HG03354 (cell line): ENCODE results near the gene CRY2.
A peak's percentile ranks its signal among the peaks of the same experiment; 100 is the strongest.
"Not testable (repeated sequence)": the region's sequence is repeated elsewhere in the genome, so short reads cannot be mapped to it uniquely, and the experiment has no call there.

Experiments
- ATAC-seq: cut with Tn5 transposase; IDR thresholded peaks from one replicate; pipeline ENCODE4 v1.9.1; 2021; ENCODE audit warnings: mild to moderate bottlenecking; ENCODE audit not compliant: unreplicated experiment, poor library complexity, severe bottlenecking

The CRY2 gene

GRCh38 chr11:45846974-45847910, at the start of gene CRY2:
CRY2 (plus strand) TSS chr11:45847475; CDS start chr11:45847491, 16 bp downstream.
- peak; percentile 90 for ATAC-seq

GRCh38 chr11:45798793-45799441, 48.4 kb upstream of the CRY2 start:
- ATAC-seq: no peak

DNA sequence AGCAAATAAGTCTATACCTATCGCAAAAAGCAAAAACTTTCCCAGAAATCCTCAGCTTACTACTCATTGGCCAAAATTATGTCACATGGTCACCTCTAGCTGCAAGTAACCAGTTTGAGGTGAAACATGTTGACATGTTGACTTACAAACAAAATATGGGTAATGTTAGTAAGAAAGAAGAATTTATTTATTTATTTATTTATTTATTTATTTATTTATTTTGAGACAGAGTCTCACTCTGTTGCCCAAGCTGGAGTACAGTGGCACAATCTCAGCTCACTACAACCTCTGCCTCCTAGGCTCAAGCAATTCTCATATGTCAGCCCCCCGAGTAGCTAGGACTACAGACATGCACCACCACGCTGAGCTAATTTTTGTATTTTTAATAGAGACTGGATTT, 47.7 kb upstream of the CRY2 start:
- no peak for ATAC-seq

- no peak for ATAC-seq
These were observed 47.0 kb upstream of the CRY2 start for GRCh38 chr11:45800261-45800660.

GRCh38 chr11:45801723-45802315, 45.5 kb upstream of the CRY2 start:
- no peak for ATAC-seq

DNA sequence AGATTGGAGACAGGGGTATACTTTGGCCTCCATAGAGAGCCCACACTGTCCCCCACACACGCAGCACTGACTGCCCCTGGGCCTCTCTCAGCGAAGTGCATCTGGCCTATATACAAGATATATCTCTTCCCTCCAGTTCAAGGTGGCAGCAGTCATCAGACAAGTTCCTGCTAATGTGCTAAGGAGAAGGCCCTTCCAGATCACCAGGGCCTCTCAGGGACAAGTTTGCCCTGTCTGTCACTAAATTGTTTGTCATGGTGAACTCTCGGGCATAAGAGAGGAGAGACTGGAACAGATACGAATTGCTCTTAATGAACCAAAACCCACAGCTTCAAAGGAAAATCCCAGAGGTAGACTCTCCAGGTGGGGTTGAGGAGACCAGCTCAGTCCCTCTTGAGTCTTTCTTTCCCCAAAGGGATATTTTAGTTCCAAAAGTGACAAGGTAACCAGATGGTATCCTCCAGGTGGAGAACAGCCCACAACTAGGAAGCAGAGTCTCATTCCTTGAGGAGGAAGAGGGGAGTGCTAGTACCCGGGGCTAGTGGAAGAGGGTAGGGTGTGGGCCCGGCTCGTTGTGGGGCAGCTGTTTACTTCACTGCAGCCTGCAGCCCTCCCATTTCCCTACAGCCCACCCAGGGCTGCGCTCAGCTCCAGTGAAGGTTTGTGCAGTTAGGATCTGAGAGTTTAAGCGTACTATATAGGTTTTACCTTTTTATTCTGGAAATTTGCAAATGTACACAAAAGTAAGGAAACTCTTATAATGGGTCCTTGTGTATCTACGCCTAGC, 44.6 kb upstream of the CRY2 start:
- no peak for ATAC-seq

DNA sequence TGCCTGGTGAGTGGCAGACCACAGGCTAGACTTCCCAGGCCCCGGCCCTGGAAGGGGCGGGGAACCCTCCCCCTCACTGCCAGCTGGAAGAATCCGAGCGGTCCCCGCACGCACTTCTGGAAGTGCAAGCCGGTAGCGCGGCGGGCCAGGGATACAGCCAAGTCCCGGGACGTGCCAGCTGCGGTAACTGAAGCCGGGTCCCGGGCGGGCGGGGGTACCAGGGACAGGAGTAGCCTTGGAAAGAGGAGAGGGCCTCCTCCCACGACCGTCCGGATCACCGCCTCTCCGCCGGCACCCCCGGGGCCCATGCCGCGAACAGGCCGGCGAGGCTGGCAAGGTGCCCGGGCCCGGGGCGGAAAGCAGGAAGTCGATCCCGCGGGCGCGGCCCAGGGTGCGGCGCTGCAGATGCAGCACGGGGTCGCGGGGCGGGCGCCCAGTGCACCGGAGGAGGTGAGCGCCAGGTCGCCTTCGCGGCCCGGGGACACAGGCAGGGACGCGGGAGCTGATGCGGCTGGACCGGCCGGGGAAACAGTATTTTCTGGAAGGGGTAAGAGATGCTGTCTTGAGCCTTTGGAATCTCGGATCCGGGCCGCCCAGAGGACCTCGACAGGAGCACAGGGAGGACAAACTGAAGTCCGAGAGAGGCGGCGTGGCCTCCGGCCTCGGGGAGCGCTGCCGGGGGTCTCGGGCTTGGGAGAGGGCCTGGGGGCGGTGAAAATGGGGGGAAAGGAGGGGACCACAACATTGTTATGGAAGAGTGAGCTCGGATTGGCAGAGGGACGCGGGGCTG, 43.1 kb upstream of the CRY2 start:
- peak; percentile 28 for ATAC-seq

- ATAC-seq: peak; percentile 95
These were observed 42.4 kb upstream of the CRY2 start, which contains the start of gene SLC35C1 for GRCh38 chr11:45804761-45805304. SLC35C1 (plus strand) TSS chr11:45805149; CDS start chr11:45805802, 653 bp downstream.

DNA sequence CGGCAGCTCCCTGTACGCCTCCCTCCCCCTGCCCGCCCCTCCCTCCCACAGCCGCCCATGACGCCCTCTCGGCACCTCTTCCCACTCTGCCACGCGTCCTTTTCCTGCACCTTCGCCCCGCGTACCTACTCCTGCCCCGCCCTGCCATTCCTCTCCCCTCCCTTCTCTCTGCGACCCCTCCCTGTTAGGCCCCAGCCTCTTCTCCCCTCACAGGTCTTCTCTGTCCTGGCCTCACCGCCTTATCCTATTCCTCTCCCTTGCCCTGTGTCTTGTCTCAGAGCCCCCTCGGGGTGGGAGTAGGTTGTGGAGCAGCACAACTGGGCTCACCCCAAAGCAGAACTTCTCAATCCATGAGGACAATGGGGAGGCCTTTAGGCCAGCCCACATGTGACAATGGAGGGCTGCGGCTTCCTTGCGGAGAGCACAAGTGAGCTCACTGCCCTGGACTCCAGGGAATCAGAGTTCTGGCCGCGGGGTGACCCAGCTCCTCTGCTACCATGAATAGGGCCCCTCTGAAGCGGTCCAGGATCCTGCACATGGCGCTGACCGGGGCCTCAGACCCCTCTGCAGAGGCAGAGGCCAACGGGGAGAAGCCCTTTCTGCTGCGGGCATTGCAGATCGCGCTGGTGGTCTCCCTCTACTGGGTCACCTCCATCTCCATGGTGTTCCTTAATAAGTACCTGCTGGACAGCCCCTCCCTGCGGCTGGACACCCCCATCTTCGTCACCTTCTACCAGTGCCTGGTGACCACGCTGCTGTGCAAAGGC, 41.8 kb upstream of the CRY2 start:
- peak; percentile 46 for ATAC-seq

GRCh38 chr11:45806072-45806933, 41.0 kb upstream of the CRY2 start:
- no peak for ATAC-seq

GRCh38 chr11:45806937-45807791, 40.1 kb upstream of the CRY2 start:
- no peak for ATAC-seq

DNA sequence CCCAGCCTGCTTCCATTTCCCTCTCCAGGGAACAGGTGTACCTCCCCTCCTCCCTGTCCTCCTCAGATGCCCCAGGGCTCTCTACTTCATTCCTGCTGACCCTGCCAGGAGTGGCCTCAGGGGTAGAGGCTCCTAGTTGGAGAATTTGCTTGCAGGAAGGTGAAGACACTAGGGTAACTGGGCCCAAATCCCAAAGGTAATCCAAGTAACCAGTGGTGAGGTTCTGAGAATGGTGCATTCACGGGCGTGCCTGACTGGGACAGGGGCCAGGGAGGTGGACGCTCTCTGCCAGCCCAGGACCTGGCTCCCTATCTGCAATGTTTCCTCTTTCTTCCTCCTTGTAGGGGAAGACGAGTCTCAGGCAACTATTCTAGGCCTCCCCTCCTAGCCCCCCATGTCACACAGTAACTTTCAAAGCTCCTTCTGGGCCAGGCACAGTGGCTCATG, 39.5 kb upstream of the CRY2 start:
- ATAC-seq: no peak

GRCh38 chr11:45808427-45808826, 38.8 kb upstream of the CRY2 start:
- ATAC-seq: not testable (repeated sequence)

GRCh38 chr11:45809456-45810395, 37.5 kb upstream of the CRY2 start:
- ATAC-seq: no peak

GRCh38 chr11:45810431-45811108, 36.7 kb upstream of the CRY2 start:
- no peak for ATAC-seq
